ENCODE results near the gene LRRFIP1. TPM values are rescaled to one million over a fixed set of nuclear protein-coding genes. Genes with fewer than 3 reads are reported as not detected.
A peak's percentile ranks its signal among the peaks of the same experiment; 100 is the strongest.

LRRFIP1 gene
- total RNA-seq (100 to 1,000 TPM; 110 to 164 (median 144) TPM), polyA plus RNA-seq (10 to 100 TPM; 40.4 to 46.3 (median 44.4) TPM)
- long read RNA-seq, donor 1, transcript LRRFIP1-202 (8 exons, 3,709 nt), result major isoform, 8 of 10 reads
- long read RNA-seq, donor 1, partial matches to known transcripts, result 0 of 10 reads
- long read RNA-seq, donor 1, other reads (novel, unspliced or antisense), result 0 of 10 reads
- long read RNA-seq, donor 2, transcript LRRFIP1-202 (8 exons, 3,709 nt), result major isoform, 6 of 12 reads
- long read RNA-seq, donor 2, partial matches to known transcripts, result 6 of 12 reads
- long read RNA-seq, donor 2, other reads (novel, unspliced or antisense), result 0 of 12 reads

GRCh38 chr2:237627441-237628246 is at the start of gene LRRFIP1:
TSS of gene LRRFIP1 (plus strand) at chr2:237627587. CDS start at chr2:237627645, 58 bp downstream.
- peak within 1 kb of the TSS; percentile 42 to 86 (median 56) for H3K4me3 ChIP-seq
- peaks cover 0 to 66% (median 12%) of the 10 kb centered on the region in 7 donors for H3K27me3 ChIP-seq (replicated peaks in 1 of 7)
- intact Hi-C loops (cut with DNase I; ENCODE audit: low total_unique reads), result no loop called here
- peak in 1 of 11 experiments; percentile 13 for TF ChIP-seq CTCF (IDR thresholded peaks at IDR 0.05 in 8 of 11, conservative IDR thresholded peaks at IDR 0.05 in 3 of 11)
- no peak for TF ChIP-seq POLR2A (IDR thresholded peaks at IDR 0.05)
- peak in 2 of 3 donors; percentile 30 to 33 for TF ChIP-seq POLR2AphosphoS5 (IDR thresholded peaks at IDR 0.05)
- peak within 1 kb of the TSS in 7 of 8 donors; percentile 54 to 86 (median 74) for H3K27ac ChIP-seq
- no peaks in the 10 kb centered on the region for H3K9me3 ChIP-seq
- H3K4me1 ChIP-seq, result peaks cover 7 to 59% (median 38%) of the 10 kb centered on the region in 6 donors
- peaks cover 0 to 7% (median 0%) of the 10 kb centered on the region in 6 donors for H3K36me3 ChIP-seq
- 1 to 2% (median 1%) methylated on average over 24 to 114 of the region's 114 CpGs for WGBS, 5 donors
- peak; percentile 81 for DNase-seq

GRCh38 chr2:237577956-237578870 is 49.2 kb upstream of the LRRFIP1 start:
- Histone ChIP-seq H3K4me1 (peaks cover 0 to 14% (median 7%) of the 10 kb centered on the region in 6 donors), H3K27ac (no peak overlapping the region), H3K27me3 (replicated peaks in 1 of 7) (peaks cover 0 to 22% (median 0%) of the 10 kb centered on the region in 7 donors), H3K36me3 (no peaks in the 10 kb centered on the region), H3K9me3 (no peaks in the 10 kb centered on the region), H3K4me3 (no peak overlapping the region)
- DNase-seq, result peak; percentile 70
- intact Hi-C loops (cut with DNase I; ENCODE audit: low total_unique reads), result loop anchor here (10.0 kb wide), 1 partner anchor 423 kb away; no protein-coding TSS in a partner anchor
- WGBS, 5 donors, result 90 to 95% (median 92%) methylated on average over 17 to 26 of the region's 26 CpGs
- no peak for TF ChIP-seq POLR2A (IDR thresholded peaks at IDR 0.05)
- no peak for TF ChIP-seq POLR2AphosphoS5 (IDR thresholded peaks at IDR 0.05)
- no peak for TF ChIP-seq CTCF (IDR thresholded peaks at IDR 0.05 in 8 of 11, conservative IDR thresholded peaks at IDR 0.05 in 3 of 11)

GRCh38 chr2:237581326-237581725 is 46.1 kb upstream of the LRRFIP1 start:
- H3K36me3 ChIP-seq, result no peaks in the 10 kb centered on the region
- H3K4me1 ChIP-seq, result peaks cover 0 to 23% (median 11%) of the 10 kb centered on the region in 6 donors
- no peaks in the 10 kb centered on the region for H3K9me3 ChIP-seq
- no peak for TF ChIP-seq POLR2A (IDR thresholded peaks at IDR 0.05)
- TF ChIP-seq CTCF (IDR thresholded peaks at IDR 0.05 in 8 of 11, conservative IDR thresholded peaks at IDR 0.05 in 3 of 11), result no peak
- no peak for TF ChIP-seq POLR2AphosphoS5 (IDR thresholded peaks at IDR 0.05)
- H3K27ac ChIP-seq, result no peak overlapping the region
- no peak overlapping the region for H3K4me3 ChIP-seq
- intact Hi-C loops (cut with DNase I; ENCODE audit: low total_unique reads), result loop anchor here (10.0 kb wide), 1 partner anchor 163 kb away; no protein-coding TSS in a partner anchor
- 77 to 88% (median 82%) methylated on average over 6 of the region's 6 CpGs for WGBS, 5 donors
- peaks cover 0 to 12% (median 0%) of the 10 kb centered on the region in 7 donors for H3K27me3 ChIP-seq (replicated peaks in 1 of 7)
- DNase-seq, result no peak

Data from spleen (tissue), 13 donors.